H9 (cell line): ENCODE measurements around the gene CDC27. TPM values are rescaled to one million over a fixed set of nuclear protein-coding genes. Genes with fewer than 3 reads are reported as not detected.
A peak's percentile ranks its signal among the peaks of the same experiment; 100 is the strongest.

Source experiments
- DNase-seq: peaks from one replicate; pipeline ENCODE4 v3.0.0-alpha.2; 2017
- H2AFZ ChIP-seq: one replicate; pipeline ENCODE4 v1.6.1; 2013; ENCODE audit warnings: mild to moderate bottlenecking, low read length, control low read depth, moderate library complexity
- H2AK5ac ChIP-seq: 2 replicates; pipeline ENCODE4 v1.6.1; 2013; ENCODE audit warnings: low read length, control low read depth, mixed read lengths; ENCODE audit not compliant: insufficient read length
- H2BK120ac ChIP-seq: one replicate; pipeline ENCODE4 v1.6.1; 2013; ENCODE audit warnings: low read depth, mild to moderate bottlenecking, low read length, control low read depth, inconsistent platforms; ENCODE audit not compliant: poor library complexity, severe bottlenecking
- H2BK12ac ChIP-seq: 2 replicates; pipeline ENCODE4 v1.6.1; 2013; ENCODE audit warnings: low read length, control low read depth, mixed read lengths, low read depth; ENCODE audit not compliant: insufficient read length
- H2BK15ac ChIP-seq: 2 replicates; pipeline ENCODE4 v1.6.1; 2013; ENCODE audit warnings: low read depth, low read length, control low read depth
- H2BK20ac ChIP-seq: one replicate; pipeline ENCODE4 v1.6.1; 2013; ENCODE audit warnings: low read depth, mild to moderate bottlenecking, low read length, control low read depth, inconsistent platforms; ENCODE audit not compliant: poor library complexity, severe bottlenecking
- H2BK5ac ChIP-seq: 2 replicates; pipeline ENCODE4 v1.6.1; 2013; ENCODE audit warnings: low read length, control low read depth, mixed read lengths; ENCODE audit not compliant: insufficient read length
- H3K14ac ChIP-seq: 2 replicates; pipeline ENCODE4 v1.6.1; 2013; ENCODE audit warnings: low read length, control low read depth; ENCODE audit not compliant: insufficient read depth
- H3K18ac ChIP-seq: 2 replicates; pipeline ENCODE4 v1.6.1; 2013; ENCODE audit warnings: low read depth, mild to moderate bottlenecking, mixed read lengths, low read length, control low read depth; ENCODE audit not compliant: insufficient read length
- H3K23ac ChIP-seq: 2 replicates; pipeline ENCODE4 v1.6.1; 2013; ENCODE audit warnings: low read length, control low read depth, mixed read lengths, low read depth; ENCODE audit not compliant: insufficient read length
- H3K23me2 ChIP-seq: 2 replicates; pipeline ENCODE4 v1.6.1; 2013; ENCODE audit warnings: low read depth, mild to moderate bottlenecking, mixed read lengths, low read length, control low read depth; ENCODE audit not compliant: insufficient read length, poor library complexity, severe bottlenecking
- H3K27ac ChIP-seq: 2 replicates; pipeline ENCODE4 v1.5.1; 2013; ENCODE audit warnings: low read length, control low read depth, mixed read lengths, low read depth; ENCODE audit not compliant: insufficient read length
- H3K27me3 ChIP-seq: 2 replicates; pipeline ENCODE4 v1.6.1; 2013; ENCODE audit warnings: low read length, control low read depth, inconsistent platforms; ENCODE audit not compliant: insufficient read depth
- H3K4ac ChIP-seq: 2 replicates; pipeline ENCODE4 v1.6.1; 2013; ENCODE audit warnings: low read depth, mild to moderate bottlenecking, control low read depth, inconsistent platforms, low read length, moderate library complexity
- H3K4me1 ChIP-seq: 2 replicates; pipeline ENCODE4 v1.6.1; 2013; ENCODE audit warnings: low read length, control low read depth, inconsistent platforms; ENCODE audit not compliant: insufficient read depth
- H3K4me2 ChIP-seq: 2 replicates; pipeline ENCODE4 v1.6.1; 2013; ENCODE audit warnings: low read length, control low read depth, mixed read lengths; ENCODE audit not compliant: insufficient read length, insufficient read depth
- H3K56ac ChIP-seq: 2 replicates; pipeline ENCODE4 v1.6.1; 2013; ENCODE audit warnings: low read depth, mild to moderate bottlenecking, mixed read lengths, low read length, control low read depth; ENCODE audit not compliant: insufficient read length
- H3K79me1 ChIP-seq: 2 replicates; pipeline ENCODE4 v1.6.1; 2013; ENCODE audit warnings: low read depth, mild to moderate bottlenecking, moderate library complexity, low read length, control low read depth, inconsistent platforms; ENCODE audit not compliant: insufficient read depth, poor library complexity, severe bottlenecking
- H3K79me2 ChIP-seq: 2 replicates; pipeline ENCODE4 v1.6.1; 2013; ENCODE audit warnings: low read length, control low read depth, inconsistent platforms; ENCODE audit not compliant: insufficient read depth
- H3K9ac ChIP-seq: 2 replicates; pipeline ENCODE4 v1.6.1; 2013; ENCODE audit warnings: low read length, control low read depth, mixed read lengths; ENCODE audit not compliant: insufficient read length; ENCODE audit errors: extremely low read depth
- H3K9me3 ChIP-seq: one replicate; pipeline ENCODE4 v1.6.1; 2013; ENCODE audit warnings: low read depth, low read length, inconsistent platforms; ENCODE audit not compliant: control insufficient read depth
- H3T11ph ChIP-seq: one replicate; pipeline ENCODE4 v1.6.1; 2013; ENCODE audit warnings: mild to moderate bottlenecking, low read length, control low read depth, inconsistent platforms
- H4K20me1 ChIP-seq: one replicate; pipeline ENCODE4 v1.6.1; 2013; ENCODE audit not compliant: control insufficient read depth, insufficient read length, insufficient read depth
- H4K5ac ChIP-seq: 2 replicates; pipeline ENCODE4 v1.6.1; 2013; ENCODE audit warnings: low read depth, mild to moderate bottlenecking, mixed read lengths, low read length, control low read depth; ENCODE audit not compliant: insufficient read length
- H4K8ac ChIP-seq: replicated peaks from 2 replicates; pipeline ENCODE4 v1.6.1; 2013; ENCODE audit warnings: low read length, control low read depth, mixed read lengths, low read depth; ENCODE audit not compliant: insufficient read length
- H4K91ac ChIP-seq: 2 replicates; pipeline ENCODE4 v1.6.1; 2013; ENCODE audit warnings: low read depth, mild to moderate bottlenecking, moderate library complexity, mixed read lengths, low read length, control low read depth; ENCODE audit not compliant: insufficient read length
- H3K27ac Mint-ChIP-seq, 3 experiments: 2 replicates in 2 of 3; 3 replicates in 1 of 3; pipeline ENCODE4 v1.8.0; 2020 to 2021; ENCODE audit warnings: mixed read lengths in 3 of 3, mild to moderate bottlenecking in 1 of 3, moderate library complexity in 1 of 3
- H3K27me3 Mint-ChIP-seq: 2 replicates; pipeline ENCODE4 v1.8.0; 2021; ENCODE audit warnings: low read depth, mild to moderate bottlenecking, moderate library complexity, mixed read lengths
- H3K36me3 Mint-ChIP-seq, 3 experiments: 2 replicates in 2 of 3; 3 replicates in 1 of 3; pipeline ENCODE4 v1.8.0; 2020 to 2021; ENCODE audit warnings: low read depth in 3 of 3, mixed read lengths in 3 of 3; ENCODE audit not compliant: insufficient read depth in 1 of 3
- H3K4me1 Mint-ChIP-seq, 2 experiments: 2 replicates each; pipeline ENCODE4 v1.8.0; 2020; ENCODE audit warnings: mixed read lengths in 2 of 2
- H3K4me3 Mint-ChIP-seq, 2 experiments: 2 replicates in 1 of 2; 3 replicates in 1 of 2; pipeline ENCODE4 v1.8.0; 2020 to 2021; ENCODE audit warnings: mild to moderate bottlenecking in 2 of 2, mixed read lengths in 2 of 2, moderate library complexity in 1 of 2
- H3K9me3 Mint-ChIP-seq, 2 experiments: 2 replicates in 1 of 2; 3 replicates in 1 of 2; pipeline ENCODE4 v1.8.0; 2020; ENCODE audit warnings: mild to moderate bottlenecking in 2 of 2, mixed read lengths in 2 of 2, moderate library complexity in 1 of 2
- CTCF ChIP-seq: fragments of 200-600 bp; sonication (generic); conservative IDR thresholded peaks from 3 replicates; pipeline ENCODE4 v1.8.0; 2021; ENCODE audit warnings: antibody characterized with exemption, mild to moderate bottlenecking
- WGBS: extraction: QIAGEN DNeasy Blood & Tissue Kit; methylation state at CpG from one replicate; pipeline ENCODE4 v1.1.7; 2013; ENCODE audit warnings: missing lambda C conversion rate, low lambda C conversion rate, mixed read lengths; ENCODE audit not compliant: insufficient read length; ENCODE audit errors: extremely low coverage; 5-methylcytosine and 5-hydroxymethylcytosine counted together
- total RNA-seq: library from RNA; stranded (reverse); gene quantifications from 2 replicates; pipeline ENCODE4 v1.2.1, GENCODE V29; 2021

The CDC27 gene
- total RNA-seq, 1 experiment from 2014 or later, result 82.5 TPM

GRCh38 chr17:47099987-47100711, 88.9 kb downstream of the CDC27 start:
- DNase-seq, result peak; percentile 92
- Histone ChIP-seq H3T11ph (no peak overlapping the region), H2AFZ (no peak overlapping the region), H3K79me1 (no peaks in the 10 kb centered on the region), H3K4me2 (peak overlapping the region; percentile 79), H3K9me3 (no peaks in the 10 kb centered on the region), H2BK12ac (no peak overlapping the region), H4K5ac (no peak overlapping the region), H3K23me2 (no peaks in the 10 kb centered on the region), H2BK20ac (no peak overlapping the region), H2BK5ac (no peak overlapping the region), H3K27me3 (no peaks in the 10 kb centered on the region), H3K9ac (no peak overlapping the region), H2BK120ac (no peak overlapping the region), H3K56ac (no peak overlapping the region), H3K79me2 (no peaks in the 10 kb centered on the region; the same call in 1 of the 2 replicates), H2BK15ac (no peak overlapping the region), H4K8ac (no peak overlapping the region), H3K4me1 (no peaks in the 10 kb centered on the region; the same call in 1 of the 2 replicates), H2AK5ac (no peak overlapping the region), H4K91ac (no peak overlapping the region), H4K20me1 (no peaks in the 10 kb centered on the region), H3K14ac (peak overlapping the region; percentile 10; the same call in 1 of the 2 replicates), H3K27ac (no peak overlapping the region), H3K18ac (no peak overlapping the region), H3K23ac (no peak overlapping the region), H3K4ac (no peak overlapping the region)
- Mint-ChIP-seq H3K4me3 (peak overlapping the region; percentile 99 to 100), H3K27ac (peak overlapping the region; percentile 48 to 99 (median 99); a peak in 5 of 7 replicates), H3K36me3 (peaks cover 2 to 8% (median 6%) of the 10 kb centered on the region in 3 experiments; a peak in 4 of 7 replicates), H3K4me1 (peaks cover 3 to 10% of the 10 kb centered on the region in 2 experiments), H3K9me3 (peaks cover 0 to 5% of the 10 kb centered on the region in 2 experiments; a peak in 2 of 5 replicates), H3K27me3 (no peaks in the 10 kb centered on the region)
- TF ChIP-seq CTCF, result no peak
- WGBS, result no CpG with 5 or more reads among the region's 42 CpGs
